ENCODE results near the gene PDIA5. TPM values are rescaled to one million over a fixed set of nuclear protein-coding genes. Genes with fewer than 3 reads are reported as not detected.

The PDIA5 gene
- total RNA-seq, 4 donors from 2014 or later: 5.3 to 9.2 (median 7.2) TPM

DNA sequence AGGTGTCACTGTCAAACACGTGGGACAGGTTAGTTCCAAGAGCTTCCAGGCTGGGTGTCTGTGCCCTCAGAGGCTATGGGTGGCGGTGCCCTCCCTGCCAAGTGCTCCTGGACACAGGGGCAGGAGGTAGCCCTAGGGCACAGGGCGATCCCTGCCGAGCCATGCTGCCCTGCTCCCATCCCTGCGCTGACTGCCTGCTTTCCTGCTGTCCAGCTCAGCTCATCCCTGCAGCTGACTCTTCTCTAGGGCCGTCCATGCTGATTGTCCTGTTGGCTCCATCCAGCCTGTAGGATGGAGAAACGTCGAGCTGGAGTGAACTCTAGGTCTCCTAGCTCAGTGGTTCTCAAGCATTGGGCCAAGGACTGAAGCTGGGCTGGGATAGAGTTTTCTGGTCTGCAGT lies 3.7 kb downstream of the PDIA5 start:
- Histone ChIP-seq H3K27ac (no peak overlapping the region), H3K4me3 (no peak overlapping the region), H3K36me3 (no peaks in the 10 kb centered on the region), H3K4me1 (peaks cover 24% of the 10 kb centered on the region), H3K27me3 (no peaks in the 10 kb centered on the region), H3K9me3 (no peaks in the 10 kb centered on the region)
- DNase-seq (ENCODE audit: low spot score in 2 of 2): no peak
- TF ChIP-seq POLR2AphosphoS5 (IDR thresholded peaks at IDR 0.05) (no peak), POLR2A (IDR thresholded peaks at IDR 0.05) (no peak), EP300 (IDR thresholded peaks at IDR 0.05) (no peak), CTCF (IDR thresholded peaks at IDR 0.05) (no peak)
- 71% methylated on average over 8 of the region's 8 CpGs for WGBS

GRCh38 chr3:123071146-123071545 lies 4.3 kb downstream of the PDIA5 start:
- WGBS: 50% methylated on average over 5 of the region's 5 CpGs
- Histone ChIP-seq H3K27ac (no peak overlapping the region), H3K4me3 (no peak overlapping the region), H3K4me1 (peaks cover 24% of the 10 kb centered on the region), H3K27me3 (no peaks in the 10 kb centered on the region), H3K36me3 (no peaks in the 10 kb centered on the region), H3K9me3 (no peaks in the 10 kb centered on the region)
- no peak for DNase-seq (ENCODE audit: low spot score in 2 of 2)
- no peak for TF ChIP-seq POLR2AphosphoS5 (IDR thresholded peaks at IDR 0.05)
- no peak for TF ChIP-seq POLR2A (IDR thresholded peaks at IDR 0.05)
- no peak for TF ChIP-seq CTCF (IDR thresholded peaks at IDR 0.05)
- TF ChIP-seq EP300 (IDR thresholded peaks at IDR 0.05): no peak

GRCh38 chr3:123071581-123071980 lies 4.8 kb downstream of the PDIA5 start:
- DNase-seq (ENCODE audit: low spot score in 2 of 2): no peak
- no peak overlapping the region for H3K27ac ChIP-seq

GRCh38 chr3:123072152-123072551 lies 5.3 kb downstream of the PDIA5 start:
- 69% methylated on average over 5 of the region's 5 CpGs for WGBS
- TF ChIP-seq POLR2AphosphoS5 (IDR thresholded peaks at IDR 0.05) (no peak), POLR2A (IDR thresholded peaks at IDR 0.05) (no peak), CTCF (IDR thresholded peaks at IDR 0.05) (no peak), EP300 (IDR thresholded peaks at IDR 0.05) (no peak)
- H3K4me1 ChIP-seq: peaks cover 29% of the 10 kb centered on the region
- H3K4me3 ChIP-seq: no peak overlapping the region
- no peaks in the 10 kb centered on the region for H3K27me3 ChIP-seq
- H3K9me3 ChIP-seq: no peaks in the 10 kb centered on the region
- no peaks in the 10 kb centered on the region for H3K36me3 ChIP-seq
- H3K27ac ChIP-seq: no peak overlapping the region
- DNase-seq (ENCODE audit: low spot score in 2 of 2): no peak

More at GRCh38 chr3:123071581-123071980, 4.8 kb downstream of the PDIA5 start:
- no peaks in the 10 kb centered on the region for H3K27me3 ChIP-seq
- H3K9me3 ChIP-seq: no peaks in the 10 kb centered on the region
- H3K36me3 ChIP-seq: no peaks in the 10 kb centered on the region
- H3K4me3 ChIP-seq: no peak overlapping the region
- no peak for TF ChIP-seq CTCF (IDR thresholded peaks at IDR 0.05)
- WGBS: 87% methylated on average over 7 of the region's 7 CpGs
- H3K4me1 ChIP-seq: peaks cover 26% of the 10 kb centered on the region

DNA sequence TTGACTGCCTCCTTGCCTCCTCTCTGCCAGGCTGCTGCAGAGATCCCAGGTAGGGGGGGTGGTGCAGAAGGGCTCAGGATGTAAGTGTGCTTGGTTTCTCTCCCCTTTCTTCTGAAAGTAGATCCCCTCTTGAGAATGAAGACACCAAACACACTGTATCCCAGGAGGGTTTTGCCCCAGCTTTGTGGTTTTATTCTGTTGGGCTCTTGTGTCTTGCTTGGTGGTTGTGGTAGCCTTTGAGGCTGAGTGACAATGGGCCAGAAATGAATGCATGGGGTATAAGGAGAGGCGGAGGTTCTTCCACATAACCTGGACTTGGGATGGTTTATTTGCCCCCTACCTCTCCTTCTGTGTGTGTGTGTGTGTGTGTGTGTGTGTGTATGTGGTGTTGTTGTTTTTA lies 5.7 kb downstream of the PDIA5 start:
- no peaks in the 10 kb centered on the region for H3K36me3 ChIP-seq
- no peak for TF ChIP-seq POLR2AphosphoS5 (IDR thresholded peaks at IDR 0.05)
- no peak for TF ChIP-seq POLR2A (IDR thresholded peaks at IDR 0.05)
- TF ChIP-seq CTCF (IDR thresholded peaks at IDR 0.05): no peak
- H3K9me3 ChIP-seq: no peaks in the 10 kb centered on the region
- no peak overlapping the region for H3K27ac ChIP-seq
- no peak for DNase-seq (ENCODE audit: low spot score in 2 of 2)
- 100% methylated on average over 1 of the region's 1 CpG for WGBS
- H3K27me3 ChIP-seq: no peaks in the 10 kb centered on the region
- H3K4me3 ChIP-seq: no peak overlapping the region
- H3K4me1 ChIP-seq: peaks cover 28% of the 10 kb centered on the region
